Measurements from ENCODE around the gene KRT33A. TPM values are rescaled to one million over a fixed set of nuclear protein-coding genes. Genes with fewer than 3 reads are reported as not detected.
A peak's percentile ranks its signal among the peaks of the same experiment; 100 is the strongest.

The KRT33A gene
- total RNA-seq, 1 experiment from 2014 or later, result not detected

DNA sequence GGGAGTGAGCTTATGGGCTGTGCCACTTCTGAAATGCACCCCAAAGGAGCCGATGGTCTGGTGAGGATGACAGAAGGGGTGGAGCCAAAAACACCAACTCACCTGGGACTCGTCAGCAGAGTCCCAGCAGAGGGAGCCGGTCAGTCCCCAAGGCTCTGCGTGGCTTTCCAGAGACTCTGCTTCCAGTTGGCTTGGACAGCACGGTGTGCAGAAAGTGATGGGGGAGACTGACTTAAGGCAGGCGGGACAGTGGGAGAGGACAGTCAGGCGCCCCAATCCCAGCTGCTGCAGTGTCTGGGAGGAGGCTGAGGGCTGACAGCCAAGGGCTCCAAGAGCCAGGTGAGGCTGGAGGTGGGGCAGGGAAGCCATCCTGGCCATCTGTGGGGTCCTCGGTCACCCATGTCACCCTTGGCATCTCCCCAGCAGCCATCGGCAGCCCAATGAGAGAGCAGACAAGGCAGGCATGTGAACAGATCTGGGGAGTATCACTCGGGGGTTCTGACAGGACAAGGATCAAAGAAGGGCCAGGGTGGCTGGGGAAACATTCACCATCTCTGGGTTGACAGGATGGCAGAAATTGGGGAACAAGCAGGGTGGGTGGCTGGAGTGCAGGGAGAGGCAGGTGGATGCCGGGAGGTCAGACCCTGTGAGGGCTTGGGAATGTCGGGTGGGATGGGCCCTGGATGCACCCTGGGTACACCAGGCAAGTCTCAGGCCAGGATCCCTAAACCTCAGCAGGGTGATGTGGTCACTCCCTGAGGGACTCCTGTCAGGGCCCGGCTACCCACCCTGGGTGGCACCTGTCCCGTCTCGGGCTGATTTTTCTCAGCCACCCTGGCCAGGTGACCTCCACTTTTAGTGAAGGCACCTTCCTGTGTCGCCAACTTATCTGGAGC, 26.2 kb downstream of the KRT33A start:
- Histone ChIP-seq H3K4me1 (replicated peaks; ENCODE audit: insufficient read depth) (peaks cover under 1% of the 10 kb centered on the region; the same call in 1 of the 2 replicates), H3K9me2 (ENCODE audit: insufficient read depth) (no peaks in the 10 kb centered on the region), H4K20me1 (ENCODE audit: insufficient read depth) (no peaks in the 10 kb centered on the region), H3K9me3 (ENCODE audit: insufficient read depth, low read depth) (no peaks in the 10 kb centered on the region; the same call in none of the 2 replicates), H3K27me3 (ENCODE audit: insufficient read depth, low read depth) (no peaks in the 10 kb centered on the region), H3K27ac (no peak overlapping the region), H3K4me2 (no peak overlapping the region), H3F3A (ENCODE audit: insufficient read depth, low read depth) (no peaks in the 10 kb centered on the region), H2AFZ (no peak overlapping the region), H3K79me2 (ENCODE audit: low read depth) (no peaks in the 10 kb centered on the region), H3K36me3 (ENCODE audit: low read depth) (peaks cover 4% of the 10 kb centered on the region; the same call in 1 of the 2 replicates), H3K4me3 (no peak overlapping the region)
- ChIA-PET POLR2A (ENCODE audit: unreplicated experiment) (no interaction called here), CTCF (no interaction called here)
- intact Hi-C loops (cut with micrococcal nuclease; ENCODE audit: unreplicated experiment), result loop anchor here (1.0 to 10.0 kb wide), 7 partner anchors 172 to 710 kb away; partner anchors contain the start of genes KRT19 and KRTAP2-3
- peak; percentile 39 to 60 for DNase-seq
- BruUV-seq (replicated peaks), result no TSS peak
- TF ChIP-seq EZH2 (IDR thresholded peaks at IDR 0.05; ENCODE audit: low read depth), result no peak
- TF ChIP-seq, protein P1, sequence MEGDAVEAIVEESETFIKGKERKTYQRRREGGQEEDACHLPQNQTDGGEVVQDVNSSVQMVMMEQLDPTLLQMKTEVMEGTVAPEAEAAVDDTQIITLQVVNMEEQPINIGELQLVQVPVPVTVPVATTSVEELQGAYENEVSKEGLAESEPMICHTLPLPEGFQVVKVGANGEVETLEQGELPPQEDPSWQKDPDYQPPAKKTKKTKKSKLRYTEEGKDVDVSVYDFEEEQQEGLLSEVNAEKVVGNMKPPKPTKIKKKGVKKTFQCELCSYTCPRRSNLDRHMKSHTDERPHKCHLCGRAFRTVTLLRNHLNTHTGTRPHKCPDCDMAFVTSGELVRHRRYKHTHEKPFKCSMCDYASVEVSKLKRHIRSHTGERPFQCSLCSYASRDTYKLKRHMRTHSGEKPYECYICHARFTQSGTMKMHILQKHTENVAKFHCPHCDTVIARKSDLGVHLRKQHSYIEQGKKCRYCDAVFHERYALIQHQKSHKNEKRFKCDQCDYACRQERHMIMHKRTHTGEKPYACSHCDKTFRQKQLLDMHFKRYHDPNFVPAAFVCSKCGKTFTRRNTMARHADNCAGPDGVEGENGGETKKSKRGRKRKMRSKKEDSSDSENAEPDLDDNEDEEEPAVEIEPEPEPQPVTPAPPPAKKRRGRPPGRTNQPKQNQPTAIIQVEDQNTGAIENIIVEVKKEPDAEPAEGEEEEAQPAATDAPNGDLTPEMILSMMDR (conservative IDR thresholded peaks at IDR 0.05), result peak; percentile 58

GRCh38 chr17:41322903-41323895, 27.4 kb downstream of the KRT33A start:
- H3K9me3 ChIP-seq (ENCODE audit: insufficient read depth, low read depth), result no peaks in the 10 kb centered on the region; the same call in none of the 2 replicates
- CTCF ChIA-PET, result interaction anchor here (0.7 to 1.9 kb wide), 6 partner anchors 14 to 414 kb away, joined by 3 to 7 read pairs (median 4); no protein-coding TSS in a partner anchor
- no TSS peak for BruUV-seq (replicated peaks)
- POLR2A ChIA-PET (ENCODE audit: unreplicated experiment), result interaction anchor here (0.6 kb wide), 1 partner anchor 75 kb away, joined by 3 read pairs; no protein-coding TSS in a partner anchor
- TF ChIP-seq, protein P1 (conservative IDR thresholded peaks at IDR 0.05), result no peak
- TF ChIP-seq EZH2 (IDR thresholded peaks at IDR 0.05; ENCODE audit: low read depth), result no peak
- peaks cover 4% of the 10 kb centered on the region; the same call in 1 of the 2 replicates for H3K36me3 ChIP-seq (ENCODE audit: low read depth)
- H3K4me2 ChIP-seq, result no peak overlapping the region
- H3K9me2 ChIP-seq (ENCODE audit: insufficient read depth), result no peaks in the 10 kb centered on the region
- H3K27me3 ChIP-seq (ENCODE audit: insufficient read depth, low read depth), result no peaks in the 10 kb centered on the region
- no peak for DNase-seq
- H2AFZ ChIP-seq, result no peak overlapping the region
- no peaks in the 10 kb centered on the region for H3K79me2 ChIP-seq (ENCODE audit: low read depth)
- intact Hi-C loops (cut with micrococcal nuclease; ENCODE audit: unreplicated experiment), result loop anchor here (1.0 to 10.0 kb wide), 5 partner anchors 202 to 708 kb away; partner anchors contain the start of genes KRT19 and KRTAP2-3
- no peaks in the 10 kb centered on the region for H3F3A ChIP-seq (ENCODE audit: insufficient read depth, low read depth)
- H4K20me1 ChIP-seq (ENCODE audit: insufficient read depth), result no peaks in the 10 kb centered on the region
- H3K27ac ChIP-seq, result no peak overlapping the region
- no peaks in the 10 kb centered on the region for H3K4me1 ChIP-seq (replicated peaks; ENCODE audit: insufficient read depth)
- H3K4me3 ChIP-seq, result no peak overlapping the region

Data from PC-9 (cell line).